ENCODE measurements around the gene PNRC1.

GRCh38 chr6:89050155-89050554, 30.4 kb upstream of the PNRC1 start:
- no peak for TF ChIP-seq CTCF (conservative IDR thresholded peaks at IDR 0.05; ENCODE audit: low read depth in 2 of 2)
- TF ChIP-seq CREB1 (CRISPR knock-in tag; IDR thresholded peaks at IDR 0.05; ENCODE audit: low read depth) = no peak
- no peak for TF ChIP-seq POLR2AphosphoS5 (IDR thresholded peaks at IDR 0.05; ENCODE audit: low read depth)
- no peak for TF ChIP-seq EZH2 (IDR thresholded peaks at IDR 0.05; ENCODE audit: low read depth, unreplicated experiment)
- no peak for TF ChIP-seq EZH2phosphoT487 (IDR thresholded peaks at IDR 0.05; ENCODE audit: unreplicated experiment)
- TF ChIP-seq ETS1 (IDR thresholded peaks at IDR 0.05) = no peak
- TF ChIP-seq REST (IDR thresholded peaks at IDR 0.05; ENCODE audit: unreplicated experiment) = no peak

All from GM23338 (cell line).